Measurements from ENCODE around the gene FBXO42. TPM values are rescaled to one million over a fixed set of nuclear protein-coding genes. Genes with fewer than 3 reads are reported as not detected.

FBXO42 gene
- polyA plus RNA-seq, 3 donors = 11.6 to 18.4 (median 16.9) TPM

- Mint-ChIP-seq H3K36me3 (peaks cover 24 to 47% of the 10 kb centered on the region in 2 donors), H3K27me3 (ENCODE audit: low read depth in 3 of 3) (no peaks in the 10 kb centered on the region)
Observed at GRCh38 chr1:16279186-16279585, 73.1 kb downstream of the FBXO42 start.

GRCh38 chr1:16276302-16277030 is 75.8 kb downstream of the FBXO42 start:
- H3K27me3 Mint-ChIP-seq (ENCODE audit: low read depth in 3 of 3) = no peaks in the 10 kb centered on the region
- Histone ChIP-seq H3K4me2 (replicated peaks; ENCODE audit: extremely low read depth, low read length, poor library complexity, severe bottlenecking) (no peak overlapping the region), H2AFZ (ENCODE audit: insufficient read depth, low read depth, low read length, poor library complexity, severe bottlenecking) (no peak overlapping the region), H3K27ac (ENCODE audit: low read depth in 1 of 2, low read length in 2 of 2) (no peak overlapping the region), H3K4me1 (ENCODE audit: control insufficient read depth in 1 of 2, insufficient read depth in 2 of 2, low read length in 2 of 2) (peaks cover 2 to 9% of the 10 kb centered on the region in 2 donors), H3K9me3 (replicated peaks in 1 of 2; ENCODE audit: control insufficient read depth in 1 of 2, insufficient read depth in 1 of 2, low read length in 2 of 2) (no peaks in the 10 kb centered on the region), H4K20me1 (ENCODE audit: insufficient read depth, low read length) (peaks cover 96% of the 10 kb centered on the region), H3K36me3 (replicated peaks in 1 of 2; ENCODE audit: control insufficient read depth in 1 of 2, insufficient read depth in 2 of 2, low read length in 2 of 2) (peaks cover 2 to 53% of the 10 kb centered on the region in 2 donors), H3K79me2 (ENCODE audit: insufficient read depth, low read length) (peaks cover 15% of the 10 kb centered on the region), H3K9ac (ENCODE audit: insufficient read depth, low read length, poor library complexity, severe bottlenecking) (no peak overlapping the region), H3K4me3 (replicated peaks in 1 of 3; ENCODE audit: low read depth in 2 of 3, low read length in 3 of 3) (no peak overlapping the region), H3K27me3 (ENCODE audit: control insufficient read depth in 2 of 2, insufficient read depth in 2 of 2, low read length in 2 of 2) (no peaks in the 10 kb centered on the region)
- no peak for DNase-seq
- no peak overlapping the region for H3K27ac Mint-ChIP-seq
- intact Hi-C loops (cut with micrococcal nuclease) = no loop called here
- H3K4me3 Mint-ChIP-seq = no peak overlapping the region
- TF ChIP-seq CTCF (IDR thresholded peaks at IDR 0.05) = no peak
- peaks cover 0 to 2% (median 0%) of the 10 kb centered on the region in 7 donors for H3K9me3 Mint-ChIP-seq
- WGBS (ENCODE audit: insufficient coverage) = no CpG with 5 or more reads among the region's 6 CpGs
- peaks cover 16% of the 10 kb centered on the region for H3K4me1 Mint-ChIP-seq
- H3K36me3 Mint-ChIP-seq = peaks cover 29 to 47% of the 10 kb centered on the region in 2 donors

More at GRCh38 chr1:16279186-16279585, 73.1 kb downstream of the FBXO42 start:
- no peak for TF ChIP-seq CTCF (IDR thresholded peaks at IDR 0.05)
- peaks cover 14% of the 10 kb centered on the region for H3K79me2 ChIP-seq (ENCODE audit: insufficient read depth, low read length)
- Mint-ChIP-seq H3K4me1 (peaks cover 16% of the 10 kb centered on the region), H3K27ac (peak overlapping the region in 1 of 7 donors; percentile 47), H3K9me3 (peaks cover 0 to 2% (median 0%) of the 10 kb centered on the region in 7 donors), H3K4me3 (no peak overlapping the region)
- H3K4me1 ChIP-seq (ENCODE audit: control insufficient read depth in 1 of 2, insufficient read depth in 2 of 2, low read length in 2 of 2) = peaks cover 2 to 9% of the 10 kb centered on the region in 2 donors
- DNase-seq = no peak
- no peaks in the 10 kb centered on the region for H3K9me3 ChIP-seq (replicated peaks in 1 of 2; ENCODE audit: control insufficient read depth in 1 of 2, insufficient read depth in 1 of 2, low read length in 2 of 2)
- intact Hi-C loops (cut with micrococcal nuclease) = no loop called here
- no peak overlapping the region for H3K4me3 ChIP-seq (replicated peaks in 1 of 3; ENCODE audit: low read depth in 2 of 3, low read length in 3 of 3)
- no peaks in the 10 kb centered on the region for H3K27me3 ChIP-seq (ENCODE audit: control insufficient read depth in 2 of 2, insufficient read depth in 2 of 2, low read length in 2 of 2)
- H4K20me1 ChIP-seq (ENCODE audit: insufficient read depth, low read length) = peaks cover 87% of the 10 kb centered on the region
- H3K9ac ChIP-seq (ENCODE audit: insufficient read depth, low read length, poor library complexity, severe bottlenecking) = no peak overlapping the region
- peaks cover 7 to 41% of the 10 kb centered on the region in 2 donors for H3K36me3 ChIP-seq (replicated peaks in 1 of 2; ENCODE audit: control insufficient read depth in 1 of 2, insufficient read depth in 2 of 2, low read length in 2 of 2)
- no peak overlapping the region for H2AFZ ChIP-seq (ENCODE audit: insufficient read depth, low read depth, low read length, poor library complexity, severe bottlenecking)
- WGBS (ENCODE audit: insufficient coverage) = 0% methylated on average over 1 of the region's 2 CpGs
- no peak overlapping the region for H3K27ac ChIP-seq (ENCODE audit: low read depth in 1 of 2, low read length in 2 of 2)
- no peak overlapping the region for H3K4me2 ChIP-seq (replicated peaks; ENCODE audit: extremely low read depth, low read length, poor library complexity, severe bottlenecking)

Measured in CD14-positive monocyte (primary cell).